HG03159 (cell line): ENCODE measurements around the gene XDH.

Experiments
- ATAC-seq: cut with Tn5 transposase; IDR thresholded peaks from one replicate; pipeline ENCODE4 v1.9.1; 2021; ENCODE audit warnings: mild to moderate bottlenecking, moderate library complexity; ENCODE audit not compliant: unreplicated experiment

XDH gene

DNA sequence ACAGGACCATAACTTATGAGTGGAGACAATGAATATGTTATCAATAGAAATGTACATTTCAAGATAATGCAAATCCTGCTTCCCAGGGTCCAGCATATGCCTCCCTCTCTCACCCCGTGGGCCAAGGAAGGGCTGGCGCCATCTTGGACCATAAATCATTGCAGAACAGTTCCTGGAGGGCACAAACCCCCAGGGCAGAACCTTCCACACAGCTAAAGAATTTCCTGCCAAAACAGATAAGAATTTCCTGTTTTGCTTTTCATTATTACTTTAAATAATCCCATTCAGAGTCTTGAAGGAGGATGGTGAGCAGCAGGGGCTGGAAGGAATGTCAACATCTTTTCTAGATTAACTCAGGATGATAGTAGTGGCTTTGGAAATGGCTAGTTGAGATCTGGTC is 126.9 kb downstream of the XDH start:
- no peak for ATAC-seq

DNA sequence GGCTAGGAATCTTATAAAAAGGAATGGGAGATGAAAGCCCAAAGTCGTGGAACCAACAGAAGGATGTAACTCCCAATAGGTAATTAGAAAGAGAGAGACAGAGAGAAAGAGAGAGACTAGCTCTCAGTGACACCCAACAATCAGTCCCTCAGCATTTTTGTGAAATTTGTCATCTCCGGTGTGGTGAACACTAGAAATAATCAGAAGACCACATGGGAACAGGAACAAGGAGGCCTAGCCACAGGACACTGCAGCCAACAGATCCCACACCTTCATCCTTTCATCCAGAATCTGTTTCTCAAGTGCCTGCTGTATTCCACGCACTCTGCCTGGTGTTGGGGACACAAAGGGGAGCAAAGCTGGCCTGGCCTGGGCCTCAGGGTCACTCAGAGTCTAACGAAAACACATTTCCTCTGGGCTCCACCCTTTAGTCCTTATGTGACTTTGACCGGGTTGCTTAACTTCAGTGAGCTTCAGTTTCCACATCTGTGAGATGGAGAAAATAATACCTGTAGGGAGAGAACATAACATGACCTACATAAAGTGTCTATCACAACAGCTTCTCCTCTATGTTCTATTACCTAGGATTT is 127.5 kb downstream of the XDH start:
- no peak for ATAC-seq

DNA sequence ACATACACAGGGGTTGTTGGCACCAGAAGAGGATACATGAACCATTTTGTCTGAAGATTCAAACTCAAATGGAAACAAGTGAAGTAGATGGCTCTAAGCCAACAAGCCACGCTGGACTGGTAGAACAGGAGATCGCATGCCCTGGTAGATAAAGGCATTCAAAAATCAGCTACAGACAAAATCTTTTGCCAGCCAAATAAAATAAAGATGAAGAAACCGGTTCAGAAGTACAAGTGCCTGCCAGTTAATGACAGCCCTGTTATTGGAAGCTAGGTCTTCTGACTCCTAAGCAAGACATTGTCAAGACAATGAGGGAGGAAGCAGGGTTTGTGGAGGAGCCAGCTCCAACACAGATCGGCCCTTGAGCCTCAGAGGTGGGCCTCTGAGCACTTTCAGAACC is 128.3 kb downstream of the XDH start:
- no peak for ATAC-seq
